Measurements from ENCODE around the gene COQ8A.

Gene COQ8A

GRCh38 chr1:226938903-226939437 lies 1.1 kb upstream of the COQ8A start:
- DNase-seq: peak in 1 of 2 donors; percentile 16
- intact Hi-C loops (cut with DNase I; ENCODE audit: low total_unique reads): no loop called here

DNA sequence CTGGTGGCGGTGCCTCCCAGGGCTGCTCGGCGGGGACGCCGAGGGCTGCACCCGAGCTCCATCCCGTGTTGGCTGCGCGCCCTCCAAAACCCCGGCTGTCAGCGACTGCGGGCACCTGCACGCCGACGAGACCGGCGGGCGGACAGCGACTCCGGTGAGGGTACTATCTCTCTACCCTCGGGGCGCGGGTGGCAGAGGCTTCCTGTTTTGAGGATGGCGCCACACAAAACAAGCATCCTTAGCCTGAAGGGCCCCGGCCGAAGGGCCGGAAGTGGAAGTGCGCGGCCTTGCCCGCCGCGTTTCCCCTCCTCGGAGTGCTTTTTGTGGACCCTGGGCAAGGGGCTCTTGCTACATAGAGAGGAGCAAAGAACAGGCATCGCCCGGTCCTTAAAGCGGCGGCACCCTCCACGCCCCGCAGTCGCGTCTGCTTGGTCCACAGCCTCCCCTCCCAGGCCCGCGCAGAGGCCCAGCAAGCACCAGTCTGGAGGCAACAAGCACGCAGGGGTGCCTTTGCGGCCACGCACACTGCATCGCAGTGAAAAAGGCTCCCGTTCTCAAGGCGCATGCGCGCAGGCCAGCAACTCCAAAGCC lies 561 bp upstream of the COQ8A start:
- peak; percentile 57 to 83 for DNase-seq
- no peaks in the 10 kb centered on the region for H3K27me3 ChIP-seq
- H3K9me3 ChIP-seq: no peaks in the 10 kb centered on the region
- H3K36me3 ChIP-seq: peaks cover 0 to 3% (median 0%) of the 10 kb centered on the region in 3 donors
- no peak for TF ChIP-seq CTCF (IDR thresholded peaks at IDR 0.05)
- H3K4me1 ChIP-seq: peaks cover 0 to 39% (median 30%) of the 10 kb centered on the region in 4 donors
- peak overlapping the region; percentile 92 to 98 for H3K27ac ChIP-seq
- peak overlapping the region; percentile 64 to 77 for H3K4me3 ChIP-seq
- intact Hi-C loops (cut with DNase I; ENCODE audit: low total_unique reads): loop anchor here (1.0 to 5.0 kb wide), 2 partner anchors 34 to 67 kb away; partner anchors contain the start of gene PSEN2

More at GRCh38 chr1:226938903-226939437, 1.1 kb upstream of the COQ8A start:
- H3K27ac ChIP-seq: peak overlapping the region; percentile 92 to 98
- H3K4me3 ChIP-seq: peak overlapping the region; percentile 64 to 77
- peaks cover 0 to 2% (median 0%) of the 10 kb centered on the region in 3 donors for H3K9me3 ChIP-seq
- H3K27me3 ChIP-seq: no peaks in the 10 kb centered on the region
- TF ChIP-seq CTCF (IDR thresholded peaks at IDR 0.05): no peak
- H3K36me3 ChIP-seq: peaks cover 0 to 8% (median 0%) of the 10 kb centered on the region in 3 donors
- peaks cover 0 to 39% (median 28%) of the 10 kb centered on the region in 4 donors for H3K4me1 ChIP-seq

DNA sequence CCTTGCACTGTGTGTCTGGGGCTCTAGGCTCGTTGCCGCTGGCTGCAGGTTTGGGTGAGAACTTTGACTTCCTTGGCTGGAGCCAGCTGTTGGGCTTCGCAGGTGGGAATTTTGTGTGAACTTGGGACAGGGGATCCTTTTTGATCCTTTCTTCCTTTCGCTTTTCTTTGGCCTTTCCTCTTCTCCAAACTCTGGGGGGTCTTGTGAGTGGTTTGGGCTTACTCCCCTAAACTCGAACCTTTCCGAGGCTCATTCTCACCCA lies 643 bp downstream of the COQ8A start:
- Histone ChIP-seq H3K4me3 (peak overlapping the region; percentile 64 to 77), H3K36me3 (no peaks in the 10 kb centered on the region), H3K4me1 (peaks cover 0 to 47% (median 31%) of the 10 kb centered on the region in 4 donors), H3K9me3 (no peaks in the 10 kb centered on the region), H3K27me3 (no peaks in the 10 kb centered on the region), H3K27ac (peak overlapping the region in 1 of 2 donors; percentile 54)
- intact Hi-C loops (cut with DNase I; ENCODE audit: low total_unique reads): loop anchor here (1.0 to 5.0 kb wide), 2 partner anchors 33 to 68 kb away; partner anchors contain the start of gene PSEN2
- no peak for DNase-seq
- no peak for TF ChIP-seq CTCF (IDR thresholded peaks at IDR 0.05)

DNA sequence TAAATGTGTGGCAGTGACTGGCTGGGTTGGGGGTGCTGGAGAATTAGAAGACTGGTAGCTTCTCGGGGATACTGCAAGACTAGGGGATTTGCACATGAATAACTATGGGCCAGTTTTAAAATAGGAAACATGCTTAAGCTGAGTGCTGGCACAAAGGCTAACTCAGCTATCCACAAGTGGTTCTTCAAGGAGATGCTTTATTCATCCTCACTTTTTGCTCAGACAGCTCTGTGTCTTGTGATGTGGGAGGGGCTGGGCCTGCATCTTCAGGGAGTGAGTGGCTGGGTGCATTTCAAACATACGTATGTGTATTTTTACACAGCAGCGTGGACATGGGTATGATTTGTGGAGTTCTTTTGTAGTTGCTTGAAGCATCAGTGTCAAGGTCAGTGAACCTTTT lies 2.3 kb downstream of the COQ8A start:
- H3K27ac ChIP-seq: no peak overlapping the region
- no peaks in the 10 kb centered on the region for H3K9me3 ChIP-seq
- H3K27me3 ChIP-seq: no peaks in the 10 kb centered on the region
- no peaks in the 10 kb centered on the region for H3K36me3 ChIP-seq
- peaks cover 0 to 53% (median 31%) of the 10 kb centered on the region in 4 donors for H3K4me1 ChIP-seq
- H3K4me3 ChIP-seq: no peak overlapping the region
- no peak for DNase-seq
- no peak for TF ChIP-seq CTCF (IDR thresholded peaks at IDR 0.05)
- intact Hi-C loops (cut with DNase I; ENCODE audit: low total_unique reads): loop anchor here (5.0 kb wide), 1 partner anchor 70 kb away; the partner anchor contains the start of gene PSEN2

GRCh38 chr1:226943156-226943555 lies 3.1 kb downstream of the COQ8A start:
- intact Hi-C loops (cut with DNase I; ENCODE audit: low total_unique reads): loop anchor here (5.0 kb wide), 1 partner anchor 71 kb away; the partner anchor contains the start of gene PSEN2
- no peak for TF ChIP-seq CTCF (IDR thresholded peaks at IDR 0.05)
- H3K9me3 ChIP-seq: no peaks in the 10 kb centered on the region
- H3K36me3 ChIP-seq: no peaks in the 10 kb centered on the region
- no peak overlapping the region for H3K4me3 ChIP-seq
- peaks cover 0 to 53% (median 28%) of the 10 kb centered on the region in 4 donors for H3K4me1 ChIP-seq
- peak in 1 of 2 donors; percentile 51 for DNase-seq
- H3K27ac ChIP-seq: no peak overlapping the region
- H3K27me3 ChIP-seq: no peaks in the 10 kb centered on the region
